CD14-positive monocyte (primary cell): ENCODE results near the gene MICB. TPM values are rescaled to one million over a fixed set of nuclear protein-coding genes. Genes with fewer than 3 reads are reported as not detected.
"Not testable (repeated sequence)": the region's sequence is repeated elsewhere in the genome, so short reads cannot be mapped to it uniquely, and the experiment has no call there.

Experiments used
- DNase-seq, 3 donors: peaks; one replicate each; pipeline ENCODE4 v3.0.0-alpha.2; 2011 to 2022
- H2AFZ ChIP-seq: 2 replicates; pipeline ENCODE4 v1.6.0; 2012; ENCODE audit warnings: mild to moderate bottlenecking, low read depth, low read length, inconsistent platforms; ENCODE audit not compliant: insufficient read depth, poor library complexity, severe bottlenecking
- H3K27ac ChIP-seq, 2 donors: 1 replicate in 1 of 2; 2 replicates in 1 of 2; pipeline ENCODE4 v1.5.1; 2012 to 2013; ENCODE audit warnings: low read length in 2 of 2, control low read depth in 1 of 2, inconsistent platforms in 1 of 2, low read depth in 1 of 2, mild to moderate bottlenecking in 1 of 2
- H3K27me3 ChIP-seq, 2 donors: one replicate each; pipeline versions ENCODE4 v1.6.0 to v1.6.1; 2011 to 2013; ENCODE audit warnings: low read length in 2 of 2; ENCODE audit not compliant: control insufficient read depth in 2 of 2, insufficient read depth in 2 of 2
- H3K36me3 ChIP-seq, 2 donors: replicated peaks in 1 of 2; 1 replicate in 1 of 2; 2 replicates in 1 of 2; pipeline versions ENCODE4 v1.5.1 to v1.6.1; 2012 to 2013; ENCODE audit warnings: low read length in 2 of 2, control low read depth in 1 of 2, inconsistent platforms in 1 of 2, mild to moderate bottlenecking in 1 of 2; ENCODE audit not compliant: insufficient read depth in 2 of 2, control insufficient read depth in 1 of 2
- H3K4me1 ChIP-seq, 2 donors: 1 replicate in 1 of 2; 2 replicates in 1 of 2; pipeline versions ENCODE4 v1.5.1 to v1.6.1; 2012 to 2013; ENCODE audit warnings: low read length in 2 of 2, control low read depth in 1 of 2, inconsistent platforms in 1 of 2, mild to moderate bottlenecking in 1 of 2, moderate library complexity in 1 of 2; ENCODE audit not compliant: insufficient read depth in 2 of 2, control insufficient read depth in 1 of 2
- H3K4me2 ChIP-seq: replicated peaks from 2 replicates; pipeline ENCODE3; 2012; ENCODE audit warnings: low read length, moderate library complexity, mild to moderate bottlenecking; ENCODE audit not compliant: poor library complexity, severe bottlenecking; ENCODE audit errors: extremely low read depth
- H3K4me3 ChIP-seq, 3 experiments: fragments of 200-600 bp in 1 of 3; sonication (generic) in 1 of 3; replicated peaks in 1 of 3; 1 replicate in 2 of 3; 2 replicates in 1 of 3; pipeline ENCODE4 v1.5.1; 2011 to 2013; ENCODE audit warnings: low read length in 3 of 3, mild to moderate bottlenecking in 3 of 3, control low read depth in 2 of 3, low read depth in 2 of 3, inconsistent platforms in 1 of 3, moderate library complexity in 1 of 3
- H3K79me2 ChIP-seq: 2 replicates; pipeline ENCODE4 v1.6.0; 2012; ENCODE audit warnings: mild to moderate bottlenecking, control low read depth, inconsistent platforms, low read length, moderate library complexity; ENCODE audit not compliant: insufficient read depth
- H3K9ac ChIP-seq: 2 replicates; pipeline ENCODE4 v1.6.0; 2017; ENCODE audit warnings: low read length, mild to moderate bottlenecking; ENCODE audit not compliant: insufficient read depth, poor library complexity, severe bottlenecking
- H3K9me3 ChIP-seq, 2 donors: replicated peaks in 1 of 2; 1 replicate in 1 of 2; 2 replicates in 1 of 2; pipeline versions ENCODE4 v1.5.1 to v1.6.1; 2012 to 2013; ENCODE audit warnings: low read length in 2 of 2, control low read depth in 1 of 2; ENCODE audit not compliant: control insufficient read depth in 1 of 2, insufficient read depth in 1 of 2
- H4K20me1 ChIP-seq: 2 replicates; pipeline ENCODE4 v1.6.0; 2012; ENCODE audit warnings: mild to moderate bottlenecking, low read length, control low read depth, moderate library complexity; ENCODE audit not compliant: insufficient read depth
- H3K27ac Mint-ChIP-seq, 7 donors: one replicate each; pipeline ENCODE4 v1.8.0; 2020; ENCODE audit warnings: mild to moderate bottlenecking in 7 of 7, mixed read lengths in 7 of 7, moderate library complexity in 6 of 7, inconsistent platforms in 2 of 7
- H3K27me3 Mint-ChIP-seq, 3 donors: one replicate each; pipeline ENCODE4 v1.8.0; 2021 to 2022; ENCODE audit warnings: low read depth in 3 of 3, mild to moderate bottlenecking in 3 of 3, mixed read lengths in 3 of 3, moderate library complexity in 3 of 3, inconsistent platforms in 1 of 3
- H3K36me3 Mint-ChIP-seq, 2 donors: one replicate each; pipeline ENCODE4 v1.8.0; 2020; ENCODE audit warnings: mixed read lengths in 2 of 2, inconsistent platforms in 1 of 2, mild to moderate bottlenecking in 1 of 2
- H3K4me1 Mint-ChIP-seq: one replicate; pipeline ENCODE4 v1.8.0; 2020; ENCODE audit warnings: mild to moderate bottlenecking, mixed read lengths
- H3K4me3 Mint-ChIP-seq, 2 donors: one replicate each; pipeline ENCODE4 v1.8.0; 2020; ENCODE audit warnings: mild to moderate bottlenecking in 2 of 2, mixed read lengths in 2 of 2, moderate library complexity in 1 of 2
- H3K9me3 Mint-ChIP-seq, 7 donors: one replicate each; pipeline ENCODE4 v1.8.0; 2020 to 2022; ENCODE audit warnings: mixed read lengths in 7 of 7, mild to moderate bottlenecking in 6 of 7, moderate library complexity in 6 of 7, inconsistent platforms in 2 of 7
- WGBS: methylation state at CpG from one replicate; pipeline ENCODE4 v1.1.5; 2013; ENCODE audit warnings: missing lambda C conversion rate; ENCODE audit not compliant: insufficient coverage; 5-methylcytosine and 5-hydroxymethylcytosine counted together
- intact Hi-C, 2 donors: fragments of 100-400 bp; cut with micrococcal nuclease; formaldehyde crosslinking; loops; one replicate each; pipeline versions ENCODE4 v1.15.0 to v1.15.1; 2023
- polyA plus RNA-seq, 3 donors: library from polyadenylated mRNA; depleted of rRNA in 1 of 3; unstranded in 2 of 3; stranded (reverse) in 1 of 3; fragments of 300-500 nt in 2 of 3; fragments of >200 nt in 1 of 3; fragmentation: Illumina TruSeq in 2 of 3; gene quantifications; 1 replicate in 2 of 3; 2 replicates in 1 of 3; pipeline ENCODE4 v1.2.3, GENCODE V29; 2012 to 2021
- TF ChIP-seq, protein P1 (sequence below): fragments of 200-600 bp; IDR thresholded peaks from one replicate; pipeline ENCODE4 v1.8.0; 2022; ENCODE audit warnings: antibody characterized with exemption, mild to moderate bottlenecking

The MICB gene
- polyA plus RNA-seq, 3 donors: 8.1 to 34.8 (median 11.4) TPM

DNA sequence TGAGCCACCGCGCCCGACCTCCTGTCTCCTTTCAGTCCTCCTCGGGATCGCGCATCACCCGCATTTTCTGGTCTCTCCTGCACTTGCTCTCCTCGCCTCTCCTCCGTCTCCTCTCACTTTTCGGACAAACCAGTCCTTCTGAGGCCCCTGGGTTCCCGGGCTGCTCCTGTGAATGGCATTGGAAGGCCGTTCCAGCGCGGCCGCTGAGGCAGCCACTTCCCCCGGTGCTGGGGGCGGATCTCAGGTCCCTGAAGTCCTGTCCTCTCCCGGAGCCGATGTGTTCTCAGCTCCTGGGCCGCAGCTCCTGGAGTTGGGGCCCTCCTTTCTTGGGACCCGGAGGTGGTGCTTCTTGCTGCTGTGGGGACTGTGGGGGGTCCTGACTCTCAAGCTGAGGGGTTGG lies 803 bp downstream of the MICB start:
- peak overlapping the region in 2 of 3 experiments; percentile 51 to 98 for H3K4me3 ChIP-seq
- peaks cover 73% of the 10 kb centered on the region for H4K20me1 ChIP-seq
- H2AFZ ChIP-seq: no peak overlapping the region
- peaks cover 0 to 2% (median 0%) of the 10 kb centered on the region in 3 donors for H3K27me3 Mint-ChIP-seq
- H3K27ac Mint-ChIP-seq: peak overlapping the region in 4 of 7 donors; percentile 35 to 80 (median 62)
- H3K4me3 Mint-ChIP-seq: peak overlapping the region; percentile 85 to 96
- peak overlapping the region; percentile 65 for H3K9ac ChIP-seq
- H3K4me2 ChIP-seq: peak overlapping the region; percentile 97
- intact Hi-C loops: loop anchor here (5.0 to 10.0 kb wide), 2 partner anchors 44 to 46 kb away; partner anchors contain the start of genes DDX39B (in 2 of the 2), ATP6V1G2 (in 1 of the 2) and NFKBIL1 (in 1 of the 2)
- H3K4me1 ChIP-seq: peaks cover 38 to 59% of the 10 kb centered on the region in 2 donors
- peaks cover 0 to 2% (median 0%) of the 10 kb centered on the region in 7 donors for H3K9me3 Mint-ChIP-seq
- H3K79me2 ChIP-seq: peaks cover 96% of the 10 kb centered on the region
- H3K27ac ChIP-seq: no peak overlapping the region
- no peaks in the 10 kb centered on the region for H3K36me3 ChIP-seq
- TF ChIP-seq, protein P1, sequence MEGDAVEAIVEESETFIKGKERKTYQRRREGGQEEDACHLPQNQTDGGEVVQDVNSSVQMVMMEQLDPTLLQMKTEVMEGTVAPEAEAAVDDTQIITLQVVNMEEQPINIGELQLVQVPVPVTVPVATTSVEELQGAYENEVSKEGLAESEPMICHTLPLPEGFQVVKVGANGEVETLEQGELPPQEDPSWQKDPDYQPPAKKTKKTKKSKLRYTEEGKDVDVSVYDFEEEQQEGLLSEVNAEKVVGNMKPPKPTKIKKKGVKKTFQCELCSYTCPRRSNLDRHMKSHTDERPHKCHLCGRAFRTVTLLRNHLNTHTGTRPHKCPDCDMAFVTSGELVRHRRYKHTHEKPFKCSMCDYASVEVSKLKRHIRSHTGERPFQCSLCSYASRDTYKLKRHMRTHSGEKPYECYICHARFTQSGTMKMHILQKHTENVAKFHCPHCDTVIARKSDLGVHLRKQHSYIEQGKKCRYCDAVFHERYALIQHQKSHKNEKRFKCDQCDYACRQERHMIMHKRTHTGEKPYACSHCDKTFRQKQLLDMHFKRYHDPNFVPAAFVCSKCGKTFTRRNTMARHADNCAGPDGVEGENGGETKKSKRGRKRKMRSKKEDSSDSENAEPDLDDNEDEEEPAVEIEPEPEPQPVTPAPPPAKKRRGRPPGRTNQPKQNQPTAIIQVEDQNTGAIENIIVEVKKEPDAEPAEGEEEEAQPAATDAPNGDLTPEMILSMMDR: no peak
- WGBS: 28% methylated on average over 21 of the region's 21 CpGs
- DNase-seq: peak in 1 of 3 donors; percentile 18
- no peaks in the 10 kb centered on the region for H3K27me3 ChIP-seq
- no peaks in the 10 kb centered on the region for H3K9me3 ChIP-seq
- peaks cover 4 to 6% of the 10 kb centered on the region in 2 donors for H3K36me3 Mint-ChIP-seq
- H3K4me1 Mint-ChIP-seq: peaks cover 71% of the 10 kb centered on the region

DNA sequence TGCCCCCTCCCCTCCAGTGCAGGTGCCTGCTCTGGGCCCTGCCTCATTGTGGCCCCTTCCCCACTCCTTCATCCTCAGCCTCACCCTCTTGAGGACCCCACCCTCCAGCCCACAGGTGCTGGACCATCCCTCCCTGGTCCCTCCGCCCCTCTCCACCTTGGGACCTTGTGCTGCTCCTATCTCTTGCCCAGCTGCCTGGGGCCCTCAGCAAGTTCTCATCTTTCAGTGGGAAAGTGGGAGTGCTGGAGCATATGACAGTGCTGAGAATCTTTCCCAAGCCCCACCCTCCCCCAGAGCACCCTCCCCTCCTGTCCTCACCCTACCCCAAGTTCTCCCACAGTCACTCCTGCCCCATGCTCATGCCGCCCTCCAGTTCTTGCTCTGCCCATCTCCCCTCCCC lies 1.7 kb downstream of the MICB start:
- not testable (repeated sequence) for H3K27me3 ChIP-seq, DNase-seq, H3K9me3 ChIP-seq, H3K4me3 ChIP-seq, H3K36me3 ChIP-seq, H3K9me3 Mint-ChIP-seq, H3K4me2 ChIP-seq, H3K36me3 Mint-ChIP-seq, H2AFZ ChIP-seq, H3K27ac ChIP-seq, H3K9ac ChIP-seq, H3K27me3 Mint-ChIP-seq
- no CpG with 5 or more reads among the region's 2 CpGs for WGBS
- peaks cover 99% of the 10 kb centered on the region for H3K79me2 ChIP-seq
- Mint-ChIP-seq H3K4me1 (peaks cover 71% of the 10 kb centered on the region), H3K27ac (peak overlapping the region in 1 of 7 donors; percentile 61), H3K4me3 (peak overlapping the region in 1 of 2 donors; percentile 53)
- intact Hi-C loops: loop anchor here (5.0 to 10.0 kb wide), 2 partner anchors 43 to 45 kb away; partner anchors contain the start of genes DDX39B (in 2 of the 2), ATP6V1G2 (in 1 of the 2) and NFKBIL1 (in 1 of the 2)
- H4K20me1 ChIP-seq: peaks cover 82% of the 10 kb centered on the region
- H3K4me1 ChIP-seq: peaks cover 38 to 58% of the 10 kb centered on the region in 2 donors
